Stimulated activated CD4-positive, alpha-beta T cell treated with anti-CD3 and anti-CD28 coated beads, Interleukin-12 subunit alpha, Interleukin-12 subunit beta, amount 100 ng/mL, for 4 hours (primary cell): ENCODE data around the gene ZNF764.
"Not testable (repeated sequence)": the region's sequence is repeated elsewhere in the genome, so short reads cannot be mapped to it uniquely, and the experiment has no call there.

Source experiments
- DNase-seq: peaks from one replicate; pipeline ENCODE4 v3.0.0-alpha.2; 2020

The ZNF764 gene

GRCh38 chr16:30526137-30526822 is 31.9 kb downstream of the ZNF764 start, which contains the start of gene ZNF768:
Gene ZNF768 (minus strand): TSS chr16:30526566. CDS start chr16:30526413, 153 bp downstream.
- peak; percentile 45 for DNase-seq

DNA sequence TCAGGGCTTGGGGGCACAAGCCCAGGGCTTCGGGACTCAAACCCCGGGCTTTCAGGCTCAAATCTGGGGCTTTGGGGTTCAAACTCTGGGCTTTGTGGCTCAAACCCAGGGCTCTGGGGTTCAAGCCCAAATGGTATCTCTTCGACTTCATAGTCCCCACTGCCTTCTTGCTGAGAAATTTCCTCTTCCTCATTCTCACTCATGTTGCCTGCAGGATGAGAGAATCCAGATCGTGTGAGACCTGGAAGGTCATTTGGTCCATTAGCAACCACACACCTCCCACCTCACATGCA is 32.4 kb downstream of the ZNF764 start:
- no peak for DNase-seq

DNA sequence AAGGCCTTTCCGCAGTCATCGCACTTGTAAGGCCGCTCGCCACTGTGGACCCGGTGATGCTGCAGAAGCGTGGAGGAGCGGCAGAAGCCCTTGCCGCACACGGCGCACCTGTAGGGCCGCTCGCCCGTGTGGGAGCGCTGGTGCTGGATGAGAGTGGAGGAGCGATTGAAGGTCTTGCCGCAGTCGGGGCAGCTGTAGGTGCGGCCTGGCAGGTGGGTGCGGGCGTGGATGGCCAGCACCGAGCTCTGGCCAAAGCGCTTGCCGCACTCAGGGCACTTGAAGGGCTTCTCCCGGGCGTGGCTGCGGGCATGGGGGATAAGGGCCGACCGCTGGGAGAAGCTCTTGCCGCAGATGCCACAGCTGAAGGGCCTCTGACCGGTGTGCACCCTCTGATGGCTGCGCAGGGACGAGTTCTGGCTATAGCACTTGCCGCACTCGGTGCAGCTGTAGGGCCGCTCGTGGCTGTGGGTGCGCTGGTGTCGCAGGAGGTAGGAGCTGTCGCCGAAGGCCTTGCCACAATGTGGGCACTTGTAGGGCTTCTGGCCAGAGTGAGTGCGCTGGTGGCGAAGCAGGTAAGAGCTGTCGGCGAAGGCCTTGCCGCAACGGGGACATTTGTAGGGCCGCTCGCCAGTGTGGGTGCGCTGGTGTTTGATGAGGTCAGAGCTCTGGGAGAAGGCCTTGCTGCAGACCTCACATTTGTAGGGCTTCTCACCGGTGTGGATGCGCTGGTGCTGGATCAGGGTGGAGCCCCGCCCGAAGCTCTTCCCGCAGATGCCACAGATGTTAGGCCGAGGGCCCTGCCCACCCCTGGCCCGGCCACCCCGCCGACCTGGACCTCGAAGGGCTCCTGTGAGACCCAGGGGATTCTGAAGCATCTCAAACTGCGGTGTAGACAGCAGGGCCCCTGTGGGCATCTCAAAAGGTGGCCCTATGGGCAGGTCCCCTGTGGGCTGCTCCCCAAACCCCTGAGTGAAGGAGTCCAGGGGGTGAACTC is 33.3 kb downstream of the ZNF764 start:
- no peak for DNase-seq

DNA sequence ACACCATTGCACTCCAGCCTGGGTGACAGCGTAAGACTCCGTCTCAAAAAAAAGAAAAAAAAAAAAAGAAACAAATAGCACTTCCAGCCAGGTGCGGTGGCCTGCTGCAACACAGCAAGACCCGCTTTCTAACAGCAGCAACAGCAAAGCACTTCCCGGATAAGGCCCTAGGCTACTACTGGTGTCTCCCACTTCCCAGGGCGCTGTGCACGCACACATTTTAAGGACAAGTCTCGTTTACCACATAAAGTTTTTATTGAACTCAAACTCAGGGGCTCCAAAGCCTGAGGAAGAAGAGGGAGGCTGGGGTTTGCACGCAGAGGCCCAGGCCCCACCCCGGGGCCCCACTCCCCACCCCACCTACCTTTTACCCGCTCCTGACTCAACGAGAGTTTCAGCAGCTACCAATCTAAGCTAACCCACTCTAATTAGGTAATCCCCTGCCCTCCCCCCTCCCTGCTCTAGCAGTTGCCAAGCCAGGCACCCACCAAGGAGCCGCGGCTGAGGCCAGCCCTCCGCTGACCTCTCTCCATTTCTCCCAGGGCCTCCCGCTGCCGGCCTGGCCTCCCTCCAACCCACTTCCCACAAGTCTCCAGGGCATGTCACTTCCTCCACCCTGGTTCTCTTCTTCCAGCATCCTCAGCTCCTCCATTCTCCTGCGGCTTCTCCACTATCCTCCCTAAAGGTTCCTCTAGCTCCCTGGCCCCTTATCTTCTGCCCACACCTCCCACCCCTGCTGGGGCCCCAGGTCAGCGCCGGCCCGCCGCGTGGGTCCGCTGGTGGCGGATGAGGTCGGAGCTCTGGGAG is 34.2 kb downstream of the ZNF764 start:
- DNase-seq = no peak

GRCh38 chr16:30522702-30523463 is 35.3 kb downstream of the ZNF764 start:
- not testable (repeated sequence) for DNase-seq

- DNase-seq = no peak
Measured at GRCh38 chr16:30521873-30522641, 36.1 kb downstream of the ZNF764 start.

GRCh38 chr16:30521476-30521872 is 36.7 kb downstream of the ZNF764 start:
- DNase-seq = no peak

GRCh38 chr16:30519120-30520049 is 38.8 kb downstream of the ZNF764 start:
- no peak for DNase-seq

DNA sequence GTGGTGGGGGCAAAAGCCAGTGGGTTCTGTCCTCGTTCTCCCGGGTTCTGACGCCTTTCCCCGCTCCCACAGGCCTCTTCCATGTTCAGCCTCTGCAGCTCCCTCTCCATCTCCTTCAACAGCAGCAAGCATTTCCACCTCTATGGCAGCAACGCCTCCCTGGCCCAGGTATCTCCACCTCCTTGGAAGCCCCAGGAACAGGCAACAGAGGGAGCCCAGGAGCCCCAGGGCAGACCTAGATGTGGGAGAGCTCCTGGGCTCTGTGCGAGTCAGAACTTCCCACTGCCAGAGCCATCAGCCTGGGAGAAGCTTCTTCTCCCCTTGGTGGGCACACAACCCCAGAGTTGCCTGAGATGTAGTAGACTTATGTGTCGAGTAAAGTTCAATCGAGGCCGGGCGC is 39.6 kb downstream of the ZNF764 start:
- no peak for DNase-seq

DNA sequence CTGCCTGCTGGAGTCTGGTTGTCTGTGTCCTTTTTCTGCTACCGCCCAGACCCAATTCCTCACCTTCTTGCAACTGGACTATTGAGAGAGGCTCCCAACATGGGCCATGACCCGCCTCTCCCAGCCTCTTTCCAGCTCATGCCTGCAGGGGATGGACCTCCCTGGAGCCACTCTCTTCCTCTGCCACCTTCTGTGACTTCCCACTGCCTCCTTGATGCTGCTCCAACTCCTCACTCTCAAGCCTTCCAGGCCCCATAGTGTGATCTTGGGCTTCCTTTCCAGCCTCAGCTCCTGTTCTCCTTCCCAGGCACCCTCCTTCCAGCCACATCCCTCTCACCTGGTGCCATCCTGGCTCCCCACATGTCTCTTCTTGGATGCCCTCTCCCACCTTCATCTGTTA is 42.9 kb downstream of the ZNF764 start:
- DNase-seq = no peak

- DNase-seq = no peak
Measured at GRCh38 chr16:30511509-30511908, 46.7 kb downstream of the ZNF764 start.

DNA sequence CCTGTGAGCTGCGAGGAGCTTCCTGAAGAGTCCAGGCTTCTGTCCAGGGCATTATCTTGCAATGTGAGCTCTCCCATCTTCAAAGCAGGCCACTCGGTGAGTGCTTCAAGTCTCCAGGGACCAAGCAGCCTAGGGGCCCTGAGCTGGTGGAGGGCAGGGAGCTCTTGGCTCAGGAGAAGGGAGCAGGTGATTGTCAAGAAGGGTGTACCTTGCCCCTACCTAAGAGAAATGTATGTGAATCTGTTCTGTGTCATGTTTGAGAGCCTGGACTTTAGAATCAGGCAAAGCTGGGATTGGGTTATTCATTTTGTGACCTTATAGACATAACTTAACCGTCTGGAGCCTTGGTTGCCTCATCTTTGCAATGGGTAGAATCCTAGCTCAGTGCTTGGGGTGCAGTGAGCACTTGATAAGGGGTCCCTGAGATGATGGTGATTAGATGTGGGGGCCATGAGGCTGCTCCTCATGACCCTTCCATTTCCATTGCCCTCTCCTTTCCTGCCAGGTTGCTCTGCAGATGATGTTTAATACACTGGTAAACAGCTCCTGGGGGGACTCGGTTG is 47.7 kb downstream of the ZNF764 start:
- DNase-seq = no peak

- DNase-seq = no peak
Measured at GRCh38 chr16:30509081-30509765, 49.0 kb downstream of the ZNF764 start.
